Lower leg skin (tissue), 4 donors: ENCODE measurements around the gene PTCH2. TPM values are rescaled to one million over a fixed set of nuclear protein-coding genes. Genes with fewer than 3 reads are reported as not detected.
A peak's percentile ranks its signal among the peaks of the same experiment; 100 is the strongest.

ENCODE experiments used
- DNase-seq, 2 donors: peaks; one replicate each; pipeline ENCODE4 v3.0.0-alpha.2; 2019; ENCODE audit warnings: low spot score in 2 of 2
- H3K4me3 ChIP-seq: fragments of 200-600 bp; sonication (generic); 2 replicates; pipeline ENCODE4 v1.5.1; 2017; ENCODE audit warnings: mild to moderate bottlenecking, low read depth; ENCODE audit not compliant: poor library complexity, severe bottlenecking
- POLR2A ChIP-seq, 2 donors: fragments of 450-650 bp; IDR thresholded peaks; one replicate each; pipeline ENCODE4 v1.6.1; 2016 to 2017; ENCODE audit warnings: antibody characterized with exemption in 2 of 2, mild to moderate bottlenecking in 1 of 2, moderate library complexity in 1 of 2
- WGBS, 2 donors: methylation state at CpG; one replicate each; pipeline ENCODE4 v1.1.5; 2018; 5-methylcytosine and 5-hydroxymethylcytosine counted together
- intact Hi-C: fragments of 100-400 bp; cut with DNase I; formaldehyde crosslinking; loops from one replicate; pipeline ENCODE4 v1.15.0; 2023; ENCODE audit warnings: low total_unique reads
- total RNA-seq, 4 donors: library from RNA; depleted of rRNA; stranded (reverse); fragments of >200 nt; gene quantifications; one replicate each; pipeline ENCODE4 v1.1.0, GENCODE V29; 2016
- TF ChIP-seq, protein P1 (sequence below), 3 donors: fragments of 450-650 bp; IDR thresholded peaks; one replicate each; pipeline ENCODE4 v1.5.1; 2016; ENCODE audit warnings: antibody characterized with exemption in 3 of 3, mild to moderate bottlenecking in 3 of 3, moderate library complexity in 2 of 3

The PTCH2 gene
- total RNA-seq, 4 donors from 2014 or later, result 0.54 to 2.7 (median 1.2) TPM

DNA sequence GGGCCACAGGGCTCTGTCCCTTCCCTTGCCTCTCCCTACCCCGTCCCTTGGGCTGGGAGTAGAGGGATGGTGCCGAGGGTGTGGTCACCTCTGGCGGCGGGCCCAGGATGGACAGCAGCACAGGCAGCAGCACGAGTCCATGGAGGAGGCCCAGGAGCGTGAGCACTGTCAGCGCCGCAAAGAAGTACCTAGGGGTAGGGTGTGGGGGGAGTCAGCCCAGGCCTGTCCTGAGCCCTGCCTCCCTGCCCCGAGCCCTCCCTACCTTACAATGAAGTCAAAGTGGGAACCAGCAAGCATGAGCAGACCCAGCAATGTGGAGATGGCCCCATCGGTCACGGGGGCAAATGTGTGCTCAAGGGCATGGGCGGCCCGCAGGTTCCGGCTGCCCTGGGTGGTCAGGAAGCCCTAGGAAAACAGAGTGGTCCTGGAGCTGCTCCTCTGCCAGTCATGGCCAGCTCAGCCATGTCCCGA lies 20.0 kb downstream of the PTCH2 start:
- 68 to 82% methylated on average over 13 to 14 of the region's 15 CpGs for WGBS, 2 donors
- DNase-seq, result no peak
- intact Hi-C loops, result no loop called here
- H3K4me3 ChIP-seq, result no peak overlapping the region
- TF ChIP-seq, protein P1, sequence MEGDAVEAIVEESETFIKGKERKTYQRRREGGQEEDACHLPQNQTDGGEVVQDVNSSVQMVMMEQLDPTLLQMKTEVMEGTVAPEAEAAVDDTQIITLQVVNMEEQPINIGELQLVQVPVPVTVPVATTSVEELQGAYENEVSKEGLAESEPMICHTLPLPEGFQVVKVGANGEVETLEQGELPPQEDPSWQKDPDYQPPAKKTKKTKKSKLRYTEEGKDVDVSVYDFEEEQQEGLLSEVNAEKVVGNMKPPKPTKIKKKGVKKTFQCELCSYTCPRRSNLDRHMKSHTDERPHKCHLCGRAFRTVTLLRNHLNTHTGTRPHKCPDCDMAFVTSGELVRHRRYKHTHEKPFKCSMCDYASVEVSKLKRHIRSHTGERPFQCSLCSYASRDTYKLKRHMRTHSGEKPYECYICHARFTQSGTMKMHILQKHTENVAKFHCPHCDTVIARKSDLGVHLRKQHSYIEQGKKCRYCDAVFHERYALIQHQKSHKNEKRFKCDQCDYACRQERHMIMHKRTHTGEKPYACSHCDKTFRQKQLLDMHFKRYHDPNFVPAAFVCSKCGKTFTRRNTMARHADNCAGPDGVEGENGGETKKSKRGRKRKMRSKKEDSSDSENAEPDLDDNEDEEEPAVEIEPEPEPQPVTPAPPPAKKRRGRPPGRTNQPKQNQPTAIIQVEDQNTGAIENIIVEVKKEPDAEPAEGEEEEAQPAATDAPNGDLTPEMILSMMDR (IDR thresholded peaks at IDR 0.05), result no peak
- no peak for TF ChIP-seq POLR2A (IDR thresholded peaks at IDR 0.05)

DNA sequence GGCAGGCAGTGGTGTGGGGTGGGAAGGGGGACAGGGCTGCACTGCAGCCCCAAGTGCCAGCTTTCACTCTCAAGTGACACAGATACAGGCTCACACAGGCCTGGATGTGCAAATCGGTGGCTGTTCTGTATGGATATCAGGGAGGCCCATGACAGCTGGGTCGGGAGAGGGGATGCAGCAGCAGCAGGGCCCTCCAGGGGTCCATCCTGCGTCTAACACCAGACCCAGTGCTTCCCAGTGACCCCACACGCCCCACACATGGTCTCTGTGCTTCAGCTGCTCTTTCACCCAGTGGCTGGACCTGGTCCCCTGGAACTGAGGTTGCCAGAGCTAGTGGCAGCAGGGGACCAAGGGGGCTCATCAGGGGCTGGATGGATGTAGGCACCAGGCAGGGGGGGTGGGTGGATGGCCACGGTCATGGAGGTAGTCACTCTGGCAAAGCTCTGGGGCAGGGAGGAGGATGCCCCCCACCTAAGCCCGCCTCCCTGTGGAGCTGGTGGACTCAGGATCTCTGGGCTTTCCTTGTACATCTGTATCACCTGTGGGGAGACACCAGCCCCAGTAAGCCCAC lies 20.8 kb downstream of the PTCH2 start:
- WGBS, 2 donors, result 85 to 88% methylated on average over 6 of the region's 6 CpGs
- H3K4me3 ChIP-seq, result no peak overlapping the region
- no peak for DNase-seq
- intact Hi-C loops, result no loop called here
- TF ChIP-seq POLR2A (IDR thresholded peaks at IDR 0.05), result no peak
- TF ChIP-seq, protein P1 (IDR thresholded peaks at IDR 0.05), result no peak

DNA sequence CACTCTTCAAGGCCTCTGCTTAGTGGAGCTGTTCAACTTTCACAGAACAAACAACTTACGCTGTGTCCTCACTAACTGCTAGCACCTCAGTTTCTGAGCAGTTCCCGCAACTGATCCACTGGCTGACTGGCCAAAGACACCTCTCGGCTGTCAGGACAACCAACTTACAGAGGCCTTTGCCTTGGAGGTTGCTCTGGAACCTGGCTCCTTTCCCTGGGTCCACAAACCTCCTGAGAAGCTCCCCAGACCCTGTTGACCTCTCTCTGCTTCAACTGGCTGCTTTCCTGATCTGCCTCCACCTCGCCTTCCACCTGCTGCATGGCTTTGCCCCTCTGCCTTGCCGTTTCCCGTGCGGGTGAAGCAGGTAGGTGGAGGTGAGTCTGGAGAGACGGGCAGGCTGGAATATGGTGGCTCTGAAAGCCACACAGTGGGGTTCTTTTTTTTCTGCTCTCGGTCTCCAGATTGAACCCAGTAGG lies 21.8 kb downstream of the PTCH2 start:
- no peak overlapping the region for H3K4me3 ChIP-seq
- no peak for TF ChIP-seq POLR2A (IDR thresholded peaks at IDR 0.05)
- TF ChIP-seq, protein P1 (IDR thresholded peaks at IDR 0.05), result no peak
- intact Hi-C loops, result no loop called here
- no peak for DNase-seq
- 90 to 93% methylated on average over 9 of the region's 9 CpGs for WGBS, 2 donors

DNA sequence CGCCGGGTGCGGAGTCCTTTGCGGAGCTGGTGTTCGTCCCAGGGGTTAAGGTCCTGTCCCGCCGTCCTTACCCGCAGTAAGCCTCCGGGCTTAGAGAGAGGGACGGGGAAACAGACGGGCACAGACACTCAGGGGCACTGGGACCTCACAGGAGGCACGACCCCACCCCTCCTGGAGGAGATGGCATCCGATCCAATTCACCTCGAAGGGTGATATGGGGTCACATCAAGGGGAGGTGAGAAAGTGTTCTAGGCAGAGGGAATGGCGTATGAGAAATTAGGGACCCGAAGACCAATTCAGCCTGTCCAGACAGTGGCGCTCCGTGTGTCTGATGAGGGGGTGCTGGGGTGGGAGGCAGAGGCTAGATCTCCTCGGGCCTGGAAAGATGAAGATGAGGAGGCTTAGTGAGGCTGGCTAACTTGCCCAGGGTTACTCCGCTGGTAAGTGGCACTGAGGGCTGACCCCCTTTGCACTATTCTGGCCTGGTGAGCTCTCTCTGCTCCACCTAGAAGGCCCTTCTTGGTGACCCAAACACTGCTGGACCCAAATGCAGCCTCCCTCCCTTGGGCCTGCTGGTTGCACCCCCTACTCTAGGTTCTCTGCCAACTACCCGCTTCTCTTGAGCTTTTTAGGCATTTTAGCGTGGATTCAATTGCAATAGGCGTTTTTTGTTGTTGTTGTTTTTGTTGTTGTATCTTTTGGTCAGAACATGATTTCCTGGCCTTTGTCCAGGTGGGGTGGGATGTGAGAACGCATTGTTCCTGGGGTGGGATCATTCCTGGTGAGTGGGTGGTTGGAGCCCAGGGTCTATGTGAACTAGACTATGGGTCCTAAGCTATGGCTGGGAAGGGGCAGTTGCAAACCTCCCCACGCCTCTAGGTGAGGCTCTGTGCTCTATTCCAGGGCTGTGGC lies 22.5 kb downstream of the PTCH2 start:
- intact Hi-C loops, result no loop called here
- WGBS, 2 donors, result 26 to 27% methylated on average over 25 of the region's 25 CpGs
- peak overlapping the region; percentile 30 for H3K4me3 ChIP-seq
- DNase-seq, result no peak
- no peak for TF ChIP-seq POLR2A (IDR thresholded peaks at IDR 0.05)
- TF ChIP-seq, protein P1 (IDR thresholded peaks at IDR 0.05), result no peak

DNA sequence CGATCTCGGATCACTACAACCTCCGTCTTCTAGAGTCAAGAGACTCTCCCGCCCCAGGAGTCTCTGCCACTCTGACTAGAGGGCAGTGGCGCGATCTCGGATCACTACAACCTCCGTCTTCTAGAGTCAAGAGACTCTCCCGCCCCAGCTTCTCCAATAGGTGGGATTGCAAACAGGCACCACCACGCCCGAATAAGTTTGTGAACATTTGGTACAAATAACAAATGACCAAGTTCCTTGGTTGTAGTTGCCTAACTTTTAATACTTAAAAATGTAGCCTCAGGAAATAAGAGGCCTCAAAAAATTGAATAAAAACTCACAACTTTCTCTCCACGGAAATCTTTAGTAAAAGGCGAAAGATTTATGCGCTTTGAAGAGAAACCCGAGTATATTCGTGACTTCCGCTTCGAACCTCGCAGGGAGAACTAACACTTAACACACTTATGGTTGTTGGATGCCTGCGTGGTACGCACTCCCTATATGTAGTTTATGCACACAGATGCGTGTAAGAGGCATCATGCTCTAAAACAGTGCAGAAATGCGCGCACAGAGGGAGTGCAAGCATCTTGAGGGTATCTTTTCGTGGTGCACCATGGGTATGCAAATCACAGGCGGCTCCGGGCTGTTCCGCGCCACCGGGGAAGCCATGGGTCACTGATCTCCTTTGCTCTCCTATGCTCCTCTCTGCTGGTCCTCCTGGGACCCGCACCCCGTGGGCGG lies 23.3 kb downstream of the PTCH2 start:
- 0 to 2% methylated on average over 25 to 33 of the region's 33 CpGs for WGBS, 2 donors
- peak; percentile 77 to 96 for DNase-seq
- TF ChIP-seq, protein P1 (IDR thresholded peaks at IDR 0.05), result no peak
- TF ChIP-seq POLR2A (IDR thresholded peaks at IDR 0.05), result peak in 1 of 2 donors; percentile 58
- H3K4me3 ChIP-seq, result peak overlapping the region; percentile 30
- intact Hi-C loops, result no loop called here
